Endothelial cell of umbilical vein (primary cell): Measurements from ENCODE around the gene EIF4B.

Experiments
- CTCF ChIP-seq, 2 donors: IDR thresholded peaks; 1 replicate in 1 of 2; 2 replicates in 1 of 2; pipeline ENCODE4 v1.5.1; 2011; ENCODE audit warnings: low read length in 2 of 2, mild to moderate bottlenecking in 2 of 2, moderate library complexity in 2 of 2, control low read depth in 1 of 2, inconsistent platforms in 1 of 2, low read depth in 1 of 2; ENCODE audit not compliant: insufficient read depth in 1 of 2; ENCODE audit errors: extremely low read depth in 1 of 2
- EZH2 ChIP-seq: IDR thresholded peaks from 2 replicates; pipeline ENCODE4 v1.6.1; 2012; ENCODE audit warnings: borderline replicate concordance, low read depth, mild to moderate bottlenecking, moderate library complexity, low read length, inconsistent platforms; ENCODE audit not compliant: severe bottlenecking
- FOS ChIP-seq: IDR thresholded peaks from 2 replicates; pipeline ENCODE4 v1.6.1; 2011; ENCODE audit warnings: mild to moderate bottlenecking, low read length, moderate library complexity, borderline replicate concordance; ENCODE audit not compliant: insufficient read depth
- MAX ChIP-seq: IDR thresholded peaks from 2 replicates; pipeline ENCODE4 v1.6.1; 2011; ENCODE audit not compliant: insufficient read depth, insufficient read length
- POLR2A ChIP-seq: IDR thresholded peaks from 2 replicates; pipeline ENCODE4 v1.6.1; 2012; ENCODE audit warnings: low read depth, mild to moderate bottlenecking, control low read depth, low read length
- POLR2AphosphoS5 ChIP-seq: IDR thresholded peaks from 2 replicates; pipeline ENCODE4 v1.6.1; 2012; ENCODE audit warnings: low read depth, mild to moderate bottlenecking, control low read depth, low read length, moderate library complexity; ENCODE audit not compliant: insufficient read depth

- TF ChIP-seq CTCF (IDR thresholded peaks at IDR 0.05; ENCODE audit: extremely low read depth in 1 of 2, insufficient read depth in 1 of 2, low read depth in 1 of 2, low read length in 2 of 2), result no peak
- TF ChIP-seq POLR2AphosphoS5, result no peak
- no peak for TF ChIP-seq EZH2
- TF ChIP-seq FOS, result no peak
- no peak for TF ChIP-seq POLR2A
- no peak for TF ChIP-seq MAX
Measured at GRCh38 chr12:53086361-53086760, 80.1 kb downstream of the EIF4B start.
